Lung (tissue), 12 donors: ENCODE results near the gene TRAPPC12. TPM values are rescaled to one million over a fixed set of nuclear protein-coding genes. Genes with fewer than 3 reads are reported as not detected.

Experiments used
- ATAC-seq: fragments of 200-7000 bp; cut with Tn5 transposase; one replicate; pipeline ENCODE4 v1.9.1; 2020; ENCODE audit warnings: moderate number of reproducible peaks; ENCODE audit not compliant: insufficient read depth, low FRiP score
- DNase-seq, 3 donors: peaks; one replicate each; pipeline ENCODE4 v3.0.0-alpha.2; 2013 to 2017
- H3K27ac ChIP-seq, 2 donors: one replicate each; pipeline ENCODE4 v1.5.1; 2013; ENCODE audit warnings: mild to moderate bottlenecking in 2 of 2, moderate library complexity in 2 of 2, control low read depth in 1 of 2, inconsistent platforms in 1 of 2, low read depth in 1 of 2, low read length in 1 of 2
- H3K27me3 ChIP-seq, 3 donors: one replicate each; pipeline ENCODE4 v1.5.1; 2013; ENCODE audit warnings: low read length in 2 of 3; ENCODE audit not compliant: control insufficient read depth in 3 of 3, insufficient read depth in 3 of 3
- H3K36me3 ChIP-seq, 4 donors: one replicate each; pipeline ENCODE4 v1.5.1; 2013; ENCODE audit warnings: low read length in 4 of 4, mild to moderate bottlenecking in 1 of 4, moderate library complexity in 1 of 4; ENCODE audit not compliant: control insufficient read depth in 4 of 4, insufficient read depth in 4 of 4
- H3K4me1 ChIP-seq, 5 donors: one replicate each; pipeline ENCODE4 v1.5.1; 2013; ENCODE audit warnings: low read length in 5 of 5, mild to moderate bottlenecking in 2 of 5, moderate library complexity in 1 of 5; ENCODE audit not compliant: control insufficient read depth in 5 of 5, insufficient read depth in 5 of 5
- H3K4me3 ChIP-seq: one replicate; pipeline ENCODE4 v1.5.1; 2013; ENCODE audit warnings: mild to moderate bottlenecking, control low read depth, moderate library complexity
- H3K9ac ChIP-seq, 2 donors: one replicate each; pipeline ENCODE4 v1.5.1; 2013; ENCODE audit warnings: low read length in 2 of 2, control low read depth in 1 of 2; ENCODE audit not compliant: insufficient read depth in 1 of 2
- H3K9me3 ChIP-seq, 4 donors: one replicate each; pipeline ENCODE4 v1.5.1; 2013; ENCODE audit warnings: low read length in 3 of 4, mild to moderate bottlenecking in 1 of 4, moderate library complexity in 1 of 4; ENCODE audit not compliant: control insufficient read depth in 4 of 4, insufficient read depth in 3 of 4
- CTCF ChIP-seq: IDR thresholded peaks from 2 replicates; pipeline ENCODE4 v1.5.1; 2012; ENCODE audit warnings: mild to moderate bottlenecking; ENCODE audit errors: control extremely low read depth, extremely low read depth
- WGBS, 2 donors: extraction: QIAGEN DNeasy Blood & Tissue Kit; methylation state at CpG; one replicate each; pipeline ENCODE4 v1.1.7; 2013; 5-methylcytosine and 5-hydroxymethylcytosine counted together
- polyA plus RNA-seq, 2 donors: library from polyadenylated mRNA; stranded (reverse); fragments of 200-250 nt; gene quantifications; one replicate each; pipeline ENCODE4 v1.2.1, GENCODE V29; 2013
- total RNA-seq, 2 donors: library from RNA; depleted of rRNA in 1 of 2; stranded (reverse); fragments of >200 nt in 1 of 2; gene quantifications; one replicate each; pipeline ENCODE4 v1.2.1, GENCODE V29; 2014 to 2021
- donor health status: control.
- donor health status: control.
- donor health status: Bipolar disorder and iron deficiency.
- donor health status: healthy.
- donor health status: DM: yes; HTN: yes; CAD: no.

Gene TRAPPC12
- total and polyA plus RNA-seq, 4 donors: 49.9 to 117 (median 91.0) TPM

GRCh38 chr2:3423492-3424170, 44.1 kb downstream of the TRAPPC12 start:
- H3K36me3 ChIP-seq: peaks cover 7 to 43% (median 29%) of the 10 kb centered on the region in 4 donors
- no peaks in the 10 kb centered on the region for H3K27me3 ChIP-seq
- H3K4me1 ChIP-seq: no peaks in the 10 kb centered on the region
- no peaks in the 10 kb centered on the region for H3K9me3 ChIP-seq
- no peak for ATAC-seq
- H3K27ac ChIP-seq: no peak overlapping the region
- no peak overlapping the region for H3K4me3 ChIP-seq
- WGBS, 2 donors: 67 to 70% methylated on average over 19 of the region's 19 CpGs
- peak; percentile 26 to 39 (median 37) for DNase-seq
- H3K9ac ChIP-seq: no peak overlapping the region
- peak; percentile 80 for TF ChIP-seq CTCF

DNA sequence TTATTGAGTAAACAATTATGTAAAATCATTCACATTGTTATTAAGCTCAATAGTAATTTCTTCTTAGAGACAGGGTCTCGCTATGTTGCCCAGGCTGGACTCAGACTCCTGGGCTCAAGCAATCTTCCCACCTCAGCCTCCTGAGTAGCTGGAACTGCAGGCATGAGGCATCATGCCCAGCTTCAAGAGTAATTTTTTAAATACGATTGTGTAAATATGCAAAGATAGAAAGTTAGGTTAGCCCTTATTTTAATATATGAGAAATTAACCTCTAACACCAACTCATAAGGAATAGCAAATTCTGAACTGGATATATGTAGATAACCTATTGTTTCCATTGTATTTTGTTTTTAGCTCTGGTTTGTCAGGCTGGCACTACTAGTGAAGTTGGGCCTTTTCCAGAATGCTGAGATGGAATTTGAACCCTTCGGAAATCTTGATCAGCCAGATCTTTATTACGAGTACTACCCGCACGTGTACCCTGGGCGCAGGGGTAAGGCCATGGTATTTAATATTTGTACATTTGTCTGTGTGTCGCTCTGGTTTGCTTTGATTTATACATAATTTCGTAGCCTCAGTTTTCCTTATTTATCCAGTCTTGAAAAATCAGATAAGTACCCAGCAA, 44.8 kb downstream of the TRAPPC12 start:
- H3K4me3 ChIP-seq: no peak overlapping the region
- H3K36me3 ChIP-seq: peaks cover 7 to 43% (median 31%) of the 10 kb centered on the region in 4 donors
- 91 to 95% methylated on average over 9 of the region's 9 CpGs for whole genome bisulfite sequencing, 2 donors
- no peak overlapping the region for H3K27ac ChIP-seq
- ATAC-seq (no peak), DNase-seq (no peak)
- no peak for TF ChIP-seq CTCF
- no peaks in the 10 kb centered on the region for H3K4me1 ChIP-seq
- no peaks in the 10 kb centered on the region for H3K27me3 ChIP-seq
- H3K9ac ChIP-seq: no peak overlapping the region
- H3K9me3 ChIP-seq: no peaks in the 10 kb centered on the region

- 97% methylated on average over 14 of the region's 14 CpGs for whole genome bisulfite sequencing, 2 donors
- no peak for TF ChIP-seq CTCF
- peaks cover 9 to 41% (median 29%) of the 10 kb centered on the region in 4 donors for H3K36me3 ChIP-seq
- DNase-seq (no peak), ATAC-seq (no peak)
- H3K9ac ChIP-seq: no peak overlapping the region
- no peaks in the 10 kb centered on the region for H3K9me3 ChIP-seq
- H3K27ac ChIP-seq: no peak overlapping the region
- H3K4me1 ChIP-seq: no peaks in the 10 kb centered on the region
- no peak overlapping the region for H3K4me3 ChIP-seq
- no peaks in the 10 kb centered on the region for H3K27me3 ChIP-seq
Measured at GRCh38 chr2:3426615-3427014, 47.1 kb downstream of the TRAPPC12 start.
